Measurements from ENCODE around the gene NME8. TPM values are rescaled to one million over a fixed set of nuclear protein-coding genes. Genes with fewer than 3 reads are reported as not detected.

NME8 gene, protein sequence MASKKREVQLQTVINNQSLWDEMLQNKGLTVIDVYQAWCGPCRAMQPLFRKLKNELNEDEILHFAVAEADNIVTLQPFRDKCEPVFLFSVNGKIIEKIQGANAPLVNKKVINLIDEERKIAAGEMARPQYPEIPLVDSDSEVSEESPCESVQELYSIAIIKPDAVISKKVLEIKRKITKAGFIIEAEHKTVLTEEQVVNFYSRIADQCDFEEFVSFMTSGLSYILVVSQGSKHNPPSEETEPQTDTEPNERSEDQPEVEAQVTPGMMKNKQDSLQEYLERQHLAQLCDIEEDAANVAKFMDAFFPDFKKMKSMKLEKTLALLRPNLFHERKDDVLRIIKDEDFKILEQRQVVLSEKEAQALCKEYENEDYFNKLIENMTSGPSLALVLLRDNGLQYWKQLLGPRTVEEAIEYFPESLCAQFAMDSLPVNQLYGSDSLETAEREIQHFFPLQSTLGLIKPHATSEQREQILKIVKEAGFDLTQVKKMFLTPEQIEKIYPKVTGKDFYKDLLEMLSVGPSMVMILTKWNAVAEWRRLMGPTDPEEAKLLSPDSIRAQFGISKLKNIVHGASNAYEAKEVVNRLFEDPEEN
- total RNA-seq, result 0.27 TPM

DNA sequence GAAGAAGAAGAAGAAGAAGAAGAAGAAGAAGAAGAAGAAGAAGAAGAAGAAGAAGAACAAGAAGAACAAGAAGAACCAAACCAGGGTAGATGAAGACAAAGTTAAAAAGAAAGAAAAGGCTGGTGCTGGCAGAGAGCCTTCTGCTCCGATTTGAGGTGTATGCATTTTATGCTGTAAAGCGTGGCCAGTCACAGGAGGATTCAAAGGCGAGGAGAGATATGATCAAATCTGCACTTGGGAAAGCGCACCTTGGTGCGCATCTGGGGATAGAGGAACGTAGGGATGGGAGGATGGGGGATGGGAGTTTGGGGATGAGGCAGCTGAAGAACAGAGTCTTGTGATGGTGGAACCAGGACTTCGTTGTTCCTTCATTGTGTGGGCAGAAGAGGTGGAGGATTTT lies at the start of gene NME8:
TSS of gene NME8 (plus strand) at position 301 of the 400 bp plus-strand sequence. CDS start 1,670 bp downstream, outside the sequence.
- DNase-seq (ENCODE audit: low read depth in 2 of 3, low spot score in 2 of 3), result no peak

DNA sequence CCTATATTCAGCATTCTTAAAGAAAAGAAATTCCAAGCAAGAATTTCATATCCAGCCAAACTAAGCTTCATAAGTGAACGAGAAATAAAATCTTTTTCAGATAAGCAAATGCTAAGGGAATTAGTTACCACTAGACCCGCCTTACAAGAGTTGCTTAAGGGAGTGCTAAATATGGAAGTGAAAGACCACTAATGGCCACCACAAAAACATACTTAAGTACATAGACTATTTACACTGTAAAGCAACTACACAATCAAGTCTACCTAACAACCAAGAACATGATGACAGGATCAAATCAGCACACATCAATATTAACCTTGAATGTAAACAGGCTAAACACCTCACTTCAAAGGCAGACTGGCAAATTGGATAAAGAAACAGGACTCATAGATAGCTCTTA lies 42.2 kb upstream of the NME8 start:
- DNase-seq (ENCODE audit: low read depth in 2 of 3, low spot score in 2 of 3), result peak in 1 of 3 donors; percentile 4

DNA sequence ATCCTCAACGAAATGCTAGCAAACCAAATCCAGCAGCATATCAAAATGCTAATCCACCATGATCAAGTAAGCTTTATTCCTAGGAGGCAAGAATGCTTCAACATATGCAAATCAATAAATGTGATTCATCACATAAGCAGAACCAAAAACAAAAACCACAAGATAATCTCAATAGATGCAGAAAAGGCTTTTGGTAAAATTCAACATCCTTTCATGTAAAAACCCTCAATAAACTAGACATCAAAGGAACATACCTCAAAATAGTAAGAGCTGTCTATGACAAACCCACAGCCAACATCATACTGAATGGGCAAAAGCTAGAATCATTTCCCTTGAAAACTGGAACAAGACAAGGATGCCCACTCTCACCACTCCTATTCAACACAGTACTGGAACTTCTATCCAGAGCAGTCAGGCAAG lies 36.2 kb upstream of the NME8 start:
- DNase-seq (ENCODE audit: low read depth in 2 of 3, low spot score in 2 of 3), result peak in 1 of 3 donors; percentile 22

DNA sequence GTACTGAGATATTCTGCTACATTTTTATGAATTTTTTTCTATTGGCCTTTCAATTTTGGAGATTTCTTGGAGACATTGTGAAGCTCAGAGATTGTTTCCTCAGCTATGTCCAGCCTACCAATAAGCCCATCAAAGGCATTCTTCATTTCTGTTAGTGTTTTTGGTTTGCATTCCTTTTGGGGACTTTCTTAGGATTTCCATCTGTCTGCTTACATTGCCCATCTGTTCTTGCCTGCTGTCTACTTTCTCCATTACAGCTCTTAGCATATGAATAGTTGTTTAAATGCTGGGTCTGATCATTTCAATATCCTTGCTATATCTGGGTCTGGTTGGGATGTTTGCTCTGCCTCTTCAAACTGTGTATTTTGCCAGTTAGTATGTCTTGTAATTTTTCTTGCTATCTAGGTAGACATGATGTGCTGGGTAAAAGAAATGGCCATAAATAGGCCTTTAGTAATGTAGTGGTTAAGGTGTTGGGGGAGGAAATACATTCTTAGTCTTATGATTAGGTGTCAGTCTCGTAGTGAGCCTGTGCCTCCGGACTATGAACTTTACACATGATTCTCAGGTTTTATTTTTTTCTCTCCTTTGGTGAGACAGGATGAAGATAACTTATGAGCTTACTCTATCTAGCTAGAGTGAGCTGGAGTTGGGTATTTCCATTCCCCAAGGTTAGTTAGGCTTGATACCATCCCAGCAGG lies 32.6 kb upstream of the NME8 start:
- no peak for DNase-seq (ENCODE audit: low read depth in 2 of 3, low spot score in 2 of 3)

DNA sequence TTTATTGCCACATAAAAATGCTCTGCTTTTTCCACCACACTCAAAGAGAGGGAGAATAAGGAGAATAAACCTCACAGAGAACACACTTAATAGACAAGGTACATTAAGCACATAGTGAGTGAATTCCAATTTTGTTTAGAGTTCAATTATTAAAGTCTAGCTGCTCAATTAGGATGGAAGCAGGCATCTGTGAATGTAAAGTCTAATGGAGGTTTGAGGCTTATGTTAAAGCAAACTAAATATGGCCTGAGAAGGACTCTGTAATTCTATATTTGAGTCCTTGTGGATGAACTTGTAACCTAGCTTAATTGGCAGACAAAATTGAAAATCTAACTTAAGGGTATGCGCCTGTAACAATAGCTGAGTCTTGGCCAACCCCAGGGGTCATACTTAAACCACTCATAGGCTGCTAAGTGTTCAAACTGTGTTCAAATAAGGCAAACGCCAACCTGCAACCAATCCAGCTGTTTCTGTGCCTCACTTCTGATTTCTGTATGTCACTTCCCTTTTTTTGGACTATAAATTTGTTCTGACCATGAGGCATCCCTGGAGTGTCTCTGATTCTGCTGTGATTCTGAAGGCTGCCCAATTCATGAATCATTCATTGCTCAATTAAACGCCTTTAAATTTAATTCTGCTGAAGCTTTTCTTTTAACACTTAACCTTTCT lies 31.3 kb upstream of the NME8 start:
- DNase-seq (ENCODE audit: low read depth in 2 of 3, low spot score in 2 of 3), result no peak

DNA sequence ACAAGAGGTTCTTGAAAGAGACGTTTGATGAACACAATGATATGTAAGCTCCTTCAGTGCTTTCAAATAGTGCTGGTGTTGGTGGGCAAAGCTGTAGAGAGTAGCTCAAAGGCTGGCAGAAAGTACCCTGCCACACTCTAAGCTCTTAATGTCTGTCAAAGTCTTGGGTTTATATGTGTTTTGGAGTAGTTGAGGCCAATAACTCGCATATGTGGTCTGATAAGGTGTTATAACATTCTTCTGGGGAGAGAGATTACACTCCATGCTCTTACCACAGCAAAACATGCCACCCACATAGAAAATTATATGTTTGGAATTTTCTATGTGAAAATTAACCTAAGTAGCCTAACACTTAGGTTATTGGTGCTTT lies 30.8 kb upstream of the NME8 start:
- DNase-seq (ENCODE audit: low read depth in 2 of 3, low spot score in 2 of 3), result no peak

DNA sequence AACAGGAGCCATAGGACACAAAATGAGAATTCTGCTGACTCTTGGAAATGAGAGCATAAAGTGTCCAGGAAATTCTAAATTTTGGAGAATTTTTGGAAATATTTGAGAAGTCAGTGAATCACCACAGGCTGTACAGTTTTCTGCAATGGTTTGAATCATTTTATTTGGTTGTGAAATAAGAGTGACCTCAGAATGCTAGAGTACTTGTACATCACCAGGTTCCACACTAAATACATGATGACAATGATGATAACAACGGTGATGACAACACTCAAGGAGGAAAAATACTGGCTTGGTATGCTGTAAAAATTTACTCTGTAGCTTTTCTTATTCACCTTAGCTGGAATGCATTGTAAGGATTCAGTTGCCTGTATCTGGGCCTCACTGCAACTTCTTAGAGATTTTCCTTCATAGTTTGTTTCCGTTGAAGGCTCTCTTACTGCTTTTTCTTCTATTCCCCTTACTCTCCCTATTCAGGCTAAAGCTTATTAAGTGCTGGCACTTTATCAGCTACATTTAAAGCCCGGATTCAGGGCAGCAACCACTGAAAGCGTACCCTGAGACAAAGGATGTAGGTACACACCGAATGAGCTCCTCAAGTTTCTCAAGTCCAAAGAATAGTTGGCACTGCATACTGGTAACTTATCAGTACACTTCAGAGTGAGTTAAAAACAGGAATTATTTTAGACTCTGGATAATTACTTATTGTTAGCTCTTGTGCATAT lies 30.2 kb upstream of the NME8 start:
- DNase-seq (ENCODE audit: low read depth in 2 of 3, low spot score in 2 of 3), result no peak

DNA sequence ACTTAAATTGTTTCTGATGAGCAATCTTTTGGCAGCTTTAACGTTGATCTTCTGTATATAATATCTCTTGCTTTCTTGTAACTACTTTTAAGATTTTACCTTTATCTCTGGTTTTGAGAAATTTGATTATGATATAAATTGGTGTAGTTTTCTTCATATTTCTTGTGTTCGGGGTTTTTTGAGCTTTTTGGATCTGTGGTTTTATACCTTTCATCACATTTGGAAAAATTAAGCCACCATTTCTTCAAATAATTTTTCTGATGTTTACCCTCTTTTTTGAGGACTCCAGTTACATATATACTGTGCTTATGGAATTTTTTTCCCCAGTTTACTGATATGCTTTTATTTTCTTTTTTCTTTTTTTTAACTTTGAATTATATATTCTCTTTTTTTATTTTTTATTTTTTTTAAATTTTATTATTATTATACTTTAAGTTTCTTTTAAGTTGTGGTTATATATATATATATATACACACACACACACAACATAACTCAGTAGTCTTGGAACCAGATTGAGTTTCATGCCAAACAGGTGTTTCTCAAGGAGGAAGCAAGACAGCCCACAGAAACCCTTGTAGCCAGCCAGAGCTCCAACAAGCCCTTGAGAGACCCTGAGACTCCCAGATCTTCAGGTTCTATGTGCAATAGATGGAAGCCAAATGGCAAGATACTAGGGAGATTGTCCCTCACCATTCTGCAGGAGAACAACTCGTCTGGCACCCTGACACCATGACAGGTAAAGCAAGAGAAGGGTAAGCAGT lies 27.5 kb upstream of the NME8 start:
- peak in 1 of 3 donors; percentile 6 for DNase-seq (ENCODE audit: low read depth in 2 of 3, low spot score in 2 of 3)

DNA sequence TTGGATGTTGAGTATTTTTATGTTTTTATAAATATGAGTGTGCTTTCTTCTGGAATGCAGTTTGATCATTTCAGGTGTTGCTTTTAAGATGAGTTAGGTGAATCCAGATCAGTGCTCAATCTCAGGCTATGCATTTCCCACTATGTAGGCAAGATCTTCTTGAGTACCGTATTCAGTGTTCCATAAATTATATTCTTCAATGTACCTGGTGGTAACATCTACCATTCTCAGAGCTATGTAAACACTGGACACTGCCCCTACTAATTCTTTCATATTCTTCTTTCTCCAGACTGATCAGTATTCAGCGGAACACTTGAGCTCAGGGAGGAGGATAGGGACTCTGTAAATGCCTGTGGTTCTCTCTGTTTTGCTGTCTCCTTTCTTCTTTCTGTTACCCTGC lies 25.5 kb upstream of the NME8 start:
- no peak for DNase-seq (ENCODE audit: low read depth in 2 of 3, low spot score in 2 of 3)

DNA sequence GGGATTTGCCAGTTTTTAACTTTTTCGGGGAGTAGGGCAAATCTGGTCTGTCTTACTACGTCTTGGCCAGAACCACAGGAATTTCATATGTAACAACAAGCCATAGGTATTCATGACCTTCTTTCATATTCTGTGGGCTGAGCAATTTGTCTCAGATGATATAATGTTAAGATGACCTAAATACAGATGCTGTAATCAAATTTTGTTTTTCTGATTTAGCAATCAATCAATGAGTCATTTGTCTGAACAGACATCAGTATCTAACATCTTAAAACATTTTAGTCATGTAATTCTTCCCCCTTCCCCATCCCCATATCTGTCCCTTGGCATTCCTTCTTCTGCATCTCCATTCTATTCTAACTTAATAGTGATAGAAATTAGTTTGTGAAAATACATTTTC lies 24.8 kb upstream of the NME8 start:
- DNase-seq (ENCODE audit: low read depth in 2 of 3, low spot score in 2 of 3), result no peak

DNA sequence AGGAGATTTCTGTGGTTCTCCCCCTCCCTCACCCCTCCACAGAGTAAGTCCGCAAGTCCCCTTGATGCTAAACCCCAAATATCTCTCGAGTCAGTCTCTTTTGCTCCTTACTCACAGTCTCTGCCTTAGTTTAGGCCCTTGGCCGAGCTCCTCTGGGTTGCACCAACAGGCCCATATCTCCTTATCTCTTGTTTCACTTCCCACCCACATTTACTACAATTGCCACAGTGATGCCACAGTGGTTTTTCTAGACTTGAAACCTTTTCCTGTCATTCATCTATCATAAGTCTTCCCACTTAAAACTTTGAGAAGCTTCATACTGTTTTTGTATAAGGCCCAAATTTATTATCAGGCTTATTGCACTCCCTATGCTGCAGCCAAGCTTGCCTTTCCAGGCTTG lies 23.4 kb upstream of the NME8 start:
- DNase-seq (ENCODE audit: low read depth in 2 of 3, low spot score in 2 of 3), result peak in 1 of 3 donors; percentile 28

DNA sequence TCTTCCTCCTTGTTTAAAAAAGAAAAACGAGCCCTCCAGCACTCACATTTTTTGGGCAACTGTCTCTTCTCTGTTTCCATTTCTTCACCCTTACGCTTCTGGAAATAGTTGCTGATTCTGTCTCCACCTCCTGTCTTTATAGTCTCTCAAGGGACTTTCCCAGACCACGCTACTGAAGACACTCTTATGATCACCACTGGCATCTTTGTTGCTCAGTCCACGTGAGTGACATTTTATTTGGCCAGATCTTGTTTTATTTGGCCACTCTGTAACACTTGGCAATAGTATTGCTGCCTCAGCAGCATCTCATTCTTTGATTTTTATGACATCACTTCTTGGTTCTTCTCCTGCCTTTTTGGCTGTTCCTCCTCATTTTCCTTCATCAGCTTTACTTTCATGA lies 21.6 kb upstream of the NME8 start:
- no peak for DNase-seq (ENCODE audit: low read depth in 2 of 3, low spot score in 2 of 3)

DNA sequence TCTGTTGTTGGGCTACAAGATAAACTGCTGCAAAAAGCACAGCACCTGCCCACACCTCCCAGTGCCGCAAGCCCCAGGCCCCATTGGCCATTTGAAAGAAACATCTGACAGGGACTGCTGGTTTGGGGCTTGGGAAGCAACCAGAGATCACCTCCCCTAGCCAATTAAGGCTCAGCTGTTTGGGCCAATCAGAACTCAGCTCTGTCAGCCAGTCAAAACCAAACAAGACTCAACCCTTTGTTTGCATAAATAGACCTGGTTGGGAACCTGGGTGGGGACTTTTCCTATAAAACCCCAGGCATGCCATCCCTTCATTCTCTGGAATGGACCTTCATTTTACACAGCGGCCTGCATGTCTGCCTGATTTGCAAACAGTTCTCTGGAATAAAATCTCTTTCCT lies 17.2 kb upstream of the NME8 start:
- no peak for DNase-seq (ENCODE audit: low read depth in 2 of 3, low spot score in 2 of 3)

DNA sequence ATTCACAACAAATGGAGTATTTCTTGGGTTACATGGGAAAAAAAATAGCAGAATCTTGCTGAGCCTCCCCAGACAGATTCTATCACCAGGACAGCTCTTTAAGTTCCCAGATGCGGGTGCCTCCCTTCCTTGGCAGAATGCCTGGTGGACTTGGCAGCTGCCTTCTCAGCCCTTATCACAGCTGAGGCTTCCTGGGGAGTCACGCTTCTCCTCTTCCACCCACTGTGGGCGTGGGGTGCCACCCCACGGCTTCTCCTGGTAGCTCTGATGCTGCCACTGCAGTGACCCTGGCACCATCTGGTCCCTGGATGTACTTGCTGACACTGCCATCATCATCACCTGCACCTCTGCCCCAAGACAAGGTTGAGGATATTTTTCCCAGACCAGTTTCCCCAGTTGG lies 16.2 kb upstream of the NME8 start:
- DNase-seq (ENCODE audit: low read depth in 2 of 3, low spot score in 2 of 3), result peak in 2 of 3 donors; percentile 89 to 90

DNA sequence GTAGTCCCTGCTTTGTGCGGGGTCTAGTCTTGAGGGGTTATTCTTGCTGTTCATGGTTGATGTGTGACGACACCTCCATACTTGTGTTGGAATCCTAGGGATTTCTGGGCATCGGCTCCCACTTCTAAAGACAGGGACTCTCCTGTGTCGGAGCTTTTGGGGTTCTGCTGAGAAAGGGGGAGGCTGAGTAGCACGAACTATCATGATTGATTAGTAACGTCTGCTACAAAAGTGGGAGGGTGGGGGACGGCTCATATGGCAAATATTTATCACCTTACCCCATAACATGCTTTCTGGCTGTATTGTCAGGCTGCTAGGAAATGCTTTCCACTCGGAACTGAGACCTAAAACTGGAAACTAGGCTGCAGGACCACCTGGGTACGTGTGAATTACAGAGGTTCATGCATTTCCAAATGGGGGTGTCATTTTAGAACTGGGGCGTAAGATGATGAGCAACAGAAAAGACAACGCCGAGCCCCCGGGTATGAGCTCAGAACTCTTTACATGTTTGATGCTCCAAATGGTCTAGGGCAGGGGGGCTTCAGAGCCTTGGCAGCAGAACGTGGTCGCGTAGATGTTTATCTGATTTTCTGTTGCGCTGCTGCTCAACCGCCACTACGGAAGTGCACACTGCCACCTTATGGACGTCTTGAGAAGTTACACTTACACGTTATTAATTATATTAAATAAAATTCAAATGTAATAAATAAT lies 15.1 kb upstream of the NME8 start:
- peak in 2 of 3 donors; percentile 61 to 85 for DNase-seq (ENCODE audit: low read depth in 2 of 3, low spot score in 2 of 3)

DNA sequence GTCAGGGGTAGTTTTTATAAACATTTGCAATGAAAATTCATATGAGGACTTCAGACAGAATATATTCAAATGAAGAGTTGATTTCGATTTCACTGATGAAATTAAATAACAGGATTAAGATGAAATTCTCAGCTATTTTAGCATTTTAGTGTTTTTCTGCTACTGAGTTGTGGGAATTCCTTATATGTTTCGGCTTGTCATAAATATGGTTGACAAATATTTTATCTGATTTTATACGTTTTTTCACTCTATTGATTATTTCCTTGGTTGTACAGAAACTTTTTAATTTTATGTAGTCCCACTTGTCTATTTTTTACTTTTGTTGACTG lies 14.6 kb upstream of the NME8 start:
- DNase-seq (ENCODE audit: low read depth in 2 of 3, low spot score in 2 of 3), result no peak

DNA sequence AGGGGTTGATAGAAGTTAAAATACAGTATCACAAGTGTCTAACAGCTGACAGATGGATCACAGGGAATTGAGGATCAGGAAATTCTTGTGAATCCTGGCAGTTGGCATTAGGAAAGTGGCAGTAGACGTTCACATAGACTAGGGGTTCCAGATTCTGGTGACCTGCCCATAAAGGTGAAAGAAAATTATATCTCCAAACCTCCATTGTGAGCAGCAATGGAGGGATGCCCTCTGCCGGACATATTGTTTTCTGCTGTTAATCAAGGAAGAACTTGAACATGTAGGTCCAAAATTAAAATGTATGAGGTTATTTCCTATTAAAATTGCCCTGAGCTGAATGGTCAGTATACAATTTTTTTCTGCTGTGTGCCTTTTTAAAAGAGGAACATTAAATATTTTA lies 5.1 kb downstream of the NME8 start:
- peak in 2 of 3 donors; percentile 8 to 31 for DNase-seq (ENCODE audit: low read depth in 2 of 3, low spot score in 2 of 3)

DNA sequence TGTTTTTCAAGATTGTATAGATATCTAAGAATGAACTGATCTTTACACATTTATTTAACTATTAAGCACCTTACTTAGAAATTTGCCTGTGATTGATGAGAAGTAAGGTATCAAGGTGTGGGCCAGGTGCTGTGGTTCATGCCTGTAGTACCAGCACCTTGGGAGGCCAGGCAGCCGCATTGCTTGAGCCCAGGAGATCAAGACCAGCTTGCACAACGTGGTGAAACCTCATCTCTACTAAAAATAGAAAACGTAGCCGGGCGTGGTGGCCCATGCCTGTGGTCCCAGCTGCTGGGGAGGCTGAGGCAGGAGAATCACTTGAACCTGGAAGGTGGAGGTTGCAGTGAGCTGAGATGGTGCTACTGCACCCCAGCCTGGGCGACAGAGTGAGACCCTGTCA lies 33.7 kb downstream of the NME8 start:
- DNase-seq (ENCODE audit: low read depth in 2 of 3, low spot score in 2 of 3), result no peak

DNA sequence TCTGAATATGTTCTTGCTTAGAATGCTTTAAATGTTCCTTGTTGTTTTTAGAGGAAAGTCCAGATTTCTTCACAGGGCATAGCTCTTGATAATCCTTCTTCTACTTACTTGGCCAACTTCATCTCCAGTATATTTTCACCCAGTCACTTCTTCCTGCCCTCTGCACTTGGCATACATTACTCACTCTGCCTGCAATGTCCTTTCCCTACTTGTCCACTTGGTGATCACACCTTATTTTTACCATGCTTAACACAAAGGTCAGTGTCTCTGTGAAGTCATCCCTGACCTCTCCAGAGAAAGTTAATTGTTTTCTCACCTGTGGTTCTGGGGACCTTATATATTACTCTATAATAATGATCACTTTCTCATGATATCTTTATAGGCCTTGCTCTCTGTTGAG lies 45.0 kb downstream of the NME8 start:
- no peak for DNase-seq (ENCODE audit: low read depth in 2 of 3, low spot score in 2 of 3)
